GM18868 (cell line): ENCODE results near the gene RPL13A.

ENCODE experiments used
- ATAC-seq: cut with Tn5 transposase; IDR thresholded peaks from one replicate; pipeline ENCODE4 v1.9.1; 2021; ENCODE audit warnings: mild to moderate bottlenecking, moderate library complexity; ENCODE audit not compliant: unreplicated experiment

Gene RPL13A

DNA sequence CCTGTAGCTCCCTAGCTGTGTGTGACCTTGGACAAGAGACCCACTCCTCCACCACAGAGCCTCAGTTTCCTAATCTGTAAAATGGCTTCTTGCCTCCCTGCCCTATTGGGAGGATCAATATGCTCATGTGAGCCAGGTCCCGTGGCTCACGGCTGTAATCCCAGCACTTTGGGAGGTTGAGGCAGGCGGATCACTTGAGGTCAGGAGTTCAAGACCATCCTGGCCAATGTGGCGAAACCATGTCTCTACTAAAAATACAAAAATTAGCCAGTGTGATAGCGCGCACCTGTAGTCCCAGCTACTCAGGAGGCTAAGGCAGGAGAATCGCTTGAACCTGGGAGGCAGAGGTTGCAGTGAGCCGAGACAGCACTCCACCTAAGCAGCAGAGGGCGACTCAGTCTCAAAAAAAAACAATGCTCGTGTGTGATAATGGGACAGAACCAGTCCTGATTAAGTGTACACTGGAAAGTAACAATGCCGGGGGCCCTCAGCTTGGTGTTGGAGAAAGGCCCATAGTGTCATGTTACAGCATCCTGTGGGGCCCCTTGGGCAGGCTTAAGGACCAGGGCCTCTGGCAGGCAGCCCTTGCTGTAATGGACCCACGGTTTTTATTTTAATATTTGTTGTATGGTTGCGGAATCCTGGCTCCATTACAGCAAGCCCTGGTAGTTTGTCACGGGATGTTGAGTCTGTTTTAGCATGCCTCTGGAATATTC is 15.6 kb downstream of the RPL13A start:
- ATAC-seq = no peak

DNA sequence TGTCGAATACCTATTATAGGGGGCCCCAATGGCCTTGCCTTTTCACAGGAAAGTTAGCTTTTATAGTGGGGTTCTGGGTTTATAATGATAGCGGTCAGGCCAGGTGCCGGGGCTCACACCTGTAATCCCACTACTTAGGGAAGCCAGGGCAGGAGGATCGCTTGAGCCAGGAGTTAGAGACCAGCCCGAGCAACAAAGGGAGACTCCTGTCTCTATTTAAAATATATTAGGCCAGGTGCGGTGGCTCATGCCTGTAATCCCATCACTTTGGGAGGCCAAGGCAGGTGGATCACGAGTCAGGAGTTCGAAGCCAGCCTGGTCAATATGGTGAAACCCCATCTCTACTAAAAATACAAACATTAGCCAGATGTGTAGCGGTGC is 16.2 kb downstream of the RPL13A start:
- ATAC-seq = no peak

DNA sequence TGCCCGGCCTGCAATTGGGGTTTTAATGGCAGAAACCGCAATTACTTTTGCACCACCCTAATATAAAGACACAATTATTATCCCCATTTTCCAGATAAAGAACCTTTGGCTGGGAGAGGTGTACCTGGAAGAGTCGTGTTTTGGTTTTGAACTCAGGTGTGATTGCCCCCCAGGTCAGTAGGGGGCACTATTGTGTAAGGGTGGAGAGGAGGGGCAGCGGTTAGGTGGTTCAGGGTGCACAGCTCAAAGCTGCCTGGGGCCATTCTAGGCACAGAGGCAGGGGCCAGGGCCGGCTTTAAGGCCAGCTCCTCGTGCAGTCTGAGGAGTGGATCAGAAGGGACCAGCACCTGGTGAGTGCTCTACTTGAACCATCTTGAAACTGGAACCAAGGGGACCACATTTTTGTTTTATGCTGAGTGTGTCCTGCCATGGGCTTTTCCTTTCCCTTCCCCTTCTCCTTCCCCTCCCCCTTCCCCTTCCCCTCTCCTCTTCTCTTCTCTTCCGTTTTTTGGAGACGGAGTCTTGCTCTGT is 19.2 kb downstream of the RPL13A start:
- ATAC-seq = no peak

- no peak for ATAC-seq
Observed at GRCh38 chr19:49507803-49508494, 20.5 kb downstream of the RPL13A start.

DNA sequence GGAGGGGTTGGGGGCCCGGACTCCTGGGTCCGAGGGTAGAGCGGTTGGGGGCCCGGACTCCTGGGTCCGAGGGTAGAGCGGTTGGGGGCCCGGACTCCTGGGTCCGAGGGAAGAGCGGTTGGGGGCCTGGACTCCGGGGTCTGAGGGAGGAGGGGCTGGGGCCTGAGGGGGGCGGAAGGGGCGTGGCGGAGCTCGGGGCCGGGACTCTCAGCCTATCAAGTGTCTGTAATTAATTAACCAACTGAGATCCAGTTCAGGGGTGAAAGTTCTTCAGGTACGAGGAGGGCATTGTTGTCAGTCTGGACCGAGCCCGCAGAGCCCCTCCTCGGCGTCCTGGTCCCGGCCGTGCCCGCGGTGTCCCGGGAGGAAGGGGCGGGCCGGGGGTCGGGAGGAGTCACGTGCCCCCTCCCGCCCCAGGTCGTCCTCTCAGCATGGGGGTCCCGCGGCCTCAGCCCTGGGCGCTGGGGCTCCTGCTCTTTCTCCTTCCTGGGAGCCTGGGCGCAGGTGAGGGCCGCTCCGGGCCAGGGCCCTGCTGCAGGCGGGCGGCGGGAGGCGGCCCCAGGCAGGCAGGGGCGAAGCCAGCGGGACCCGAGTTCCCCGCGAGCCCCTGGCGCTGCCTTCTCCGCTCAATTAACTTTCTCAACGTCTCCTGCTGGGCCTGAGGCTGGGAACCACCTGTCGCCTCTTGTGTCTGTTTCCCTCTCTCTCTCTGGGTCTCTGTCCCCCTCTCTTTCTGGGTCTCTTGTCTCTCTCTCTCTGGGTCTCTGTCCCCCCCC is 25.8 kb downstream of the RPL13A start:
- ATAC-seq = no peak

DNA sequence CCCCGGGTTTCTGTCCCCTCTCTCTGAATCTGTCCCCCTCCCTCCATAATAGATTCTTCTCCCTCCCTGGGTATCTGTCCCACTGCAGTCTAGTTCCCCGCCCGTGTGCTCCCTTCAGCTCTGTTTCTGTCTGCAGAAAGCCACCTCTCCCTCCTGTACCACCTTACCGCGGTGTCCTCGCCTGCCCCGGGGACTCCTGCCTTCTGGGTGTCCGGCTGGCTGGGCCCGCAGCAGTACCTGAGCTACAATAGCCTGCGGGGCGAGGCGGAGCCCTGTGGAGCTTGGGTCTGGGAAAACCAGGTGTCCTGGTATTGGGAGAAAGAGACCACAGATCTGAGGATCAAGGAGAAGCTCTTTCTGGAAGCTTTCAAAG is 26.3 kb downstream of the RPL13A start:
- ATAC-seq = no peak

- no peak for ATAC-seq
Observed at GRCh38 chr19:49514151-49514550, 26.7 kb downstream of the RPL13A start.

DNA sequence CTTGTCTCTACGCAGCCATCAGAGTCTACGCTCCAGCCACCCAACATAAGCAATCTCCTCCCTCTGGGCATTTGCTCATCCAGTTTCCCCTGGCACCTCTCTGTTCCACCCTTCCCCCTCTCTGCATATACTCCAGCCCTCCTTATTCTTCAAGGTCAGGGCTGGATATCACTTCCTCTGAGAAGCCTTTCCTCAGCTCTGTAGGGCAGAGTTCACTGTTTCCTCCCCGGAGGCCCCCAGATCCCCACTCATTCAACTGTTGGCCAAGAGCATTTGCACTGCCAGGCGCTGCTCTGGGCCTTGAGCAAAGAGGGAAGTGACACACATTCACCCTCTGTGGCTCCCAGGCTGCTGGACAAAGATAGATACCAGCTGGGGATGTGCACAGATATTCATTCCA is 28.4 kb downstream of the RPL13A start:
- no peak for ATAC-seq

- ATAC-seq = no peak
Observed at GRCh38 chr19:49518033-49518432, 30.6 kb downstream of the RPL13A start.

DNA sequence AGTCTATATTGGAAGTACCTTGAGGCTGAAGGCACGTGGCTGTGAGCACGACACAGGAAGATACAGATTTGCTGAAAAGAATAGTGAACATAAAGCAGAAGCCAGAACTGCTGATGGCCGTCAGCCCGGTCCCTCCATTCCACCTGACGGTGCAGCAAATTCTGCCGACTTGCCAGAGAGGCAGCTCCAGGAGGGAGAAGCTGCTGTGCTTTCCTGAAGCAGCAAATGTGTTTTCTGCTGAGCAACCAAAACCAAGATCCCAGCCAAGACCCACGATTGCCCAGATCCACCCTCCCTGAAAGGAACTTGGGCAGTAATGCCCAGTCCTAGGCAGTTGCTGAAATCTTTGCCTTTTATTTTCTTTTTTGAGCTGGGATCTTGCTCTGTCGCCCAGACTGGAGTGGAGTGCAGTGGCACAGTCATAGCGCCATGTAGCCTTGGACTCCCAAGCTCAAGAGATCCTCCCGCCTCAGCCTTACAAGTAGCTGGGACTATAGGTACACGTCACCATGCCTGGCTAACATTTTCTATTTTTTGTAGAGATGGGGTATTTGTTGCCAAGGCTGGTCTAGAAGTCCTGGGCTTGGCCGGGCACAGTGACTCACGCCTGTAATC is 33.4 kb downstream of the RPL13A start:
- no peak for ATAC-seq

DNA sequence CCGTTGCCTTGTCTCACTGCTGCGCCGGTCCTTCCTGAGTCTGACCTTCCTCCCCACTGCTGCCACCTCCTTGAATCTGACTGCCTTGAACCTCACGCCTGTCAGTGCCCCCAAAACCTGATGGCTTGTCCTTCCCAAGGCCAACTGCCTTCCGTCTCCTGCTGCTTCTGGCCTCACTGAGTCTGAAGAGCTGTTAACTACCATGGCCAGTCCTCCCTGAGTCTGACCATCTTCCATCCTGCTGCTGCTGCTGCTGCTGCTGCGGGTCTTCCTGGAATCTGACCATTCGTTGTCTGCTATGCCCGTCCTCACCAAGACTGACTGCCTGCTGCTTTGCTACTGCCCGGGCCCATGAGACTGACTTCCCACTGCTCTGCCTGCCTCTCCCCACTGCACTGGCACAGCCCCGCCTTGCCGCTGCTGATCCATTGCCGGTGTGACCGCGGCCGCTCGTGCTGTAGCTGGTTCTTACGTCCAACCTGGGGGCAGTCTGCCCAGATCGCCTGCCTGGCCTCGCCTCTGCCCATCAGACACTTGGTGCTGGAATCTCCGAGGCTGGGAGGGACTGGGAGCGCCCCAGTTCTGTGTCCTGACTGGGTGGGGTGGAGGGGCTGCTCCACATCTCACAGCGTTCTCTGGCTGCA is 37.5 kb downstream of the RPL13A start:
- ATAC-seq = no peak

- ATAC-seq = no peak
Observed at GRCh38 chr19:49528211-49528771, 40.9 kb downstream of the RPL13A start.

DNA sequence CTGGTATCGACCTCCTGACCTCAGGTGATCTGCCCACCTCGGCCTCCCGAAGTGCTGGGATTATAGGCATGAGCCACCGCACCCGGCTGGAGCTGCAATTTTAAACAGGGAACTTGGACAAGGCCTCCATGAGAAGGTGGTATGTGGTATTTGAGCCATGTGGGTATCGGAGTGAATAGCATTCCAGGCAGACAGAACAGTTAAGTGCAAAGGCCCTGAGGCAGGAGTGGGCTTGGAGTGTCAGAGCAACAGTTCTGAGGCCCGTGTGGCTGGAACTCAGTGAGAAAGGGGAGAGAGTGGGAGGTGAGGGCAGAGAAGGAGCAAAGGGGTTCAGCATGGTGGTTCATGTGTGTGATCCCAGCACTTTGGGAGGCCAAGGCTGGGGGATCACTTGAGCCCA is 43.3 kb downstream of the RPL13A start:
- no peak for ATAC-seq

DNA sequence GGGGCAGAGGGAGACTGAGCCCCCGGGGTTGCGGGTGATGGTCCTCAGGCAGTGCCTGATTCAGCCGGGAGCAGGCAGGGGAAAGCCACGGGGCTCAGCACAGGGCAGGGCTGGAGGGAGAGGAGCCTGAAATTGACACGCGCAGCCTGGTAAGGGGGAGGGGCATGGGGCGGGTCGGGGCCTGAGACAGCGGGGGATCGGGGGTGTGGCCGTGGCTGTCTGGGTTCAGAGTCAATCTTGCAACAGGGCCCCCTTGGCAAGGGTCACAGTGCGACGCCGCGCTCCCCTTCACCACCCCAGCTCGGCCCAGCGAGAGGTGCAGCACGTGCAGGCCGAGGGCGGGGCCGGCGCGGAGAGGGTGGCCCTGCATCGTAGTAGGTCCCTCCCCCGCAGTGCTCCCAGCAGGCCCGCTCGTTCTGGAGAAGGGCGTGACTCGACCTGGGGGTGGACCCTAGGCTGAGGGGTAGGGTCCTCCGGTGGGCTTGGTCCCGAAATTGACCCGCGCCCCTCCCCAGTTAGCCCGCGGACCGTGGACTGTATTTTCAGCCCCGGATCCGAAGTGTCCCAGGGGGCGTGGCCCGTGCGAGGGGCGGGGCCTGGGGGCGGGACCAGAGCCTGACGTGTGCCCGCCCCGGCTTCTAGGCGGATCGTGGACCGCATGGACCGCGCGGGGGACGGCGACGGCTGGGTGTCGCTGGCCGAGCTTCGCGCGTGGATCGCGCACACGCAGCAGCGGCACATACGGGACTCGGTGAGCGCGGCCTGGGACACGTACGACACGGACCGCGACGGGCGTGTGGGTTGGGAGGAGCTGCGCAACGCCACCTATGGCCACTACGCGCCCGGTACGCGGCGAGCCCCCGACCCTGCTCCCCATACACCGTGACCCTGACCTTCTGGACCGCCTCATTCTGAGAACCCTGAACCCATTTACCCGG is 46.4 kb downstream of the RPL13A start:
- peak; percentile 70 for ATAC-seq

DNA sequence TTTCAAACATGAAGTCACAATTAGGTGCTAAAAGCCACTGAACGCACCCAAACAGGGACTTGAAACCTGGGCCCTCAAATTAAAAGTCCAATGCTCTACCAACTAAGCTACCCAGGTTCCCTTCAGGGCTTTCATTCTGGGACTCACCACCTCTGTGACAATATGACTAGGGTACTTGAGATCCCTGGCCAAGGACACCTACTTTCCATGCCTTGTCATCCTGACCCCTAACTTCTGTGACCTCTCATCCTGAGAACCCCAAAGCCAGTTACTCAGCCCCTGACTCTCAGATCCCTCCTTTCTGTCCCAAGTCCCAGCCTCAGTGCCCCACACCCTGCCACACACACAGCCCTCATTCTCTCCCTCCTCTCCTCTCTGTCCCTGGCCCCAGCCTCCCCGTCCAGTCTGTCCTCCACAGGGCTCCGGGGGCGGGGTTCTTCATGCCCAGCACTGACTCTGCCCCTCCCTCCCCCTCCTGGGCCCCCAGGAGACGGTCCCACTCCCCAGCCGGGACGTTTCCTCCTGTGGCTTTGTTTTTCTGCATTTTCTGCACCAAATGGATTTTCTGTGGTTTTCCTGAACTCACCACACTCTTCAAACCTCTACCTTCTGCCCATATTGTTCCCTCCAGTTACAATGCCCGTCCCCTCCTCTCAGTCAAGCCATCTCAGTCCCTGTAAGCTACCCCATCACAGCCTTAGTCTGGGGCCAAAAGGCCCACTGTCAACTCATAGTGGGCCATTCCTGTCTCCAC is 47.4 kb downstream of the RPL13A start:
- no peak for ATAC-seq

DNA sequence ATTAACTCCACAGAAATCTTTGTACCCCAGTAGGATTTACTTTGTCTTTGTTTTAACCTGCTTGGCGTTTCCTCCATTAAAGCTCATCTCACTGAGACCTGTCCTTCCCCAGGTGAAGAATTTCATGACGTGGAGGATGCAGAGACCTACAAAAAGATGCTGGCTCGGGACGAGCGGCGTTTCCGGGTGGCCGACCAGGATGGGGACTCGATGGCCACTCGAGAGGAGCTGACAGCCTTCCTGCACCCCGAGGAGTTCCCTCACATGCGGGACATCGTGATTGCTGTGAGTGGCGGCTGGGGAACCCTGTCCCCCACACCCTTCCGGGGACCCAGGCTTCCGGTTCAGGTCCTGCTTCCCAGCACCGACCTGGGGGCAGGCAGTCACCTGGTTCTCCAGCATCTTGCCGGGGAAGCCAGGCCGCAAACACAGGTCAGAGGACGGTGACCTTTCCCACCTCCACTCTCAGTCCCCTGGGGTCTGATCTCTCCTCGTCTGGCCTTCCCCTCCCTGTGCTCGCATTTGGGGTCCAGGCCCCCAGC is 49.6 kb downstream of the RPL13A start:
- no peak for ATAC-seq

DNA sequence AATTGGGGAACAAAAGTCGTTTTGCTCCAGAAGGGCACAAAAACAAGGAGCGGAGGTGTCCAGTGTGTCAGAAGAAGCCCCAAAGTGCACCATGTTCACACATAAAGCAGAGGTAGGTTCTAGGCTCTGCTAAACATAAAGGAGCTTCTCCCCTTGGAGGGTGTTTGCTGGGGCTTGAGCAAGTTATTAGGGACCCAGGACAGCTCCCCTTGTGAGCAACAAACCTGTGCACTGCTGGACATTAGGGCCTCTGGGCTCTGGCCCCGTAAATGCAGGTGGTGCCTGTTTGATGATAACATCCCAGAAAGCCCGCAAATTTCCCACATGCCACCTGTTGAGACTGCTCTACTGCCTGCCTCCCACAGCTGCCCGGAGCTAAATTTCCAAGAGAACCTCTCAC is 51.2 kb downstream of the RPL13A start:
- no peak for ATAC-seq

DNA sequence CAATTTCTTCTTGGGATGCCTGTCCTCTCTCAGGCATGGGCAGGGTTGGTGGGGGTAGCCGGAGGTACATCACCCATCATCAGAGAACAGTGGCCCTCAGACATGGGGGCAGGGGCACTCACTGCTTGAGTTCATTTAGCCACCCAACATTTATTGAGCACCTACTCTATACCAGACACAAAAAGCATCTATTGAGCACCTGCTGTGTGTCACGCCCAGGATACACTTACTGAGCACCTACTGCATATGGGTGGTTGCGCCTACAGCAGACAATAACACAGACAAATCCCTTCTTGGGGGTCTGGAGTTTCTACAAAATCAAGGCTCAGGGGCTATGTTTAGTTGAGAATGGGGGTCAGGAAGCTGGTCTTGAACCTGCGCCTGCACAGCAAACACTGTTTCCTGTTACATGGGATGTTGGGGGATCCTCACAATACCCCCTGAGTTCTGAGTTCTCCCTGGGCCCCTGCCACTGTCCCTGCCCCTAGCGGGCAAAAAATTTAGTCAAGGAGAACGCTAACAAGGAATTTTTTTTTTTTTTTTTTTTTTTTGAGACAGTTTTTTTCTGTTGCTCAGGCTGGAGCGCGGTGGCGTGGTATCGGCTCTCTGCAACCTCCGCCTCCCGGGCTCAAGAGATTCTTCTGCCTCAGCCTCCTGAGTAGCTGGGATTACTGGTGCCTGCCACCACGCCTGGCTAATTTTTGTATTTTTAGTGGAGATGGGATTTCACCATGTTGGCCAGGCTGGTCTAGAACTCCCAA is 52.0 kb downstream of the RPL13A start:
- no peak for ATAC-seq
